GM23338 (cell line): ENCODE data around the gene CHN1. TPM values are rescaled to one million over a fixed set of nuclear protein-coding genes. Genes with fewer than 3 reads are reported as not detected.

Experiments
- ATAC-seq: fragments of 200-7000 bp; cut with Tn5 transposase; 3 replicates; pipeline ENCODE4 v1.9.1; 2020
- DNase-seq: peaks from one replicate; pipeline ENCODE4 v3.0.0-alpha.2; 2015; ENCODE audit warnings: low spot score
- H2AFZ ChIP-seq: fragments of 200-600 bp; sonication (generic); 2 replicates; pipeline ENCODE4 v1.8.0; 2016; ENCODE audit warnings: antibody characterized with exemption, mild to moderate bottlenecking, moderate library complexity
- H3F3A ChIP-seq: fragments of 200-600 bp; sonication (generic); replicated peaks from 2 replicates; pipeline ENCODE4 v1.8.0; 2017; ENCODE audit warnings: antibody characterized with exemption, mixed run types, low read depth
- H3K27ac ChIP-seq: fragments of 200-600 bp; sonication (generic); 2 replicates; pipeline ENCODE4 v1.6.1; 2016; ENCODE audit warnings: low read depth
- H3K27me3 ChIP-seq: fragments of 200-600 bp; sonication (generic); 2 replicates; pipeline ENCODE4 v1.8.0; 2016; ENCODE audit warnings: mild to moderate bottlenecking, mixed run types, moderate library complexity; ENCODE audit not compliant: insufficient read depth
- H3K36me3 ChIP-seq: fragments of 200-600 bp; sonication (generic); 2 replicates; pipeline ENCODE4 v1.8.0; 2016; ENCODE audit warnings: mild to moderate bottlenecking; ENCODE audit not compliant: insufficient read depth
- H3K4me1 ChIP-seq: fragments of 200-600 bp; sonication (generic); 2 replicates; pipeline ENCODE4 v1.8.0; 2016; ENCODE audit warnings: mild to moderate bottlenecking, moderate library complexity; ENCODE audit not compliant: insufficient read depth
- H3K4me2 ChIP-seq: fragments of 200-600 bp; sonication (generic); 2 replicates; pipeline ENCODE4 v1.7.1; 2017; ENCODE audit warnings: mixed run types
- H3K4me3 ChIP-seq: fragments of 200-600 bp; sonication (generic); 2 replicates; pipeline ENCODE4 v1.6.1; 2016; ENCODE audit warnings: mixed run types
- H3K79me2 ChIP-seq: fragments of 200-600 bp; sonication (generic); replicated peaks from 2 replicates; pipeline ENCODE4 v1.8.0; 2017; ENCODE audit warnings: mild to moderate bottlenecking; ENCODE audit not compliant: insufficient read depth
- H3K9me2 ChIP-seq: fragments of 200-600 bp; sonication (generic); 2 replicates; pipeline ENCODE4 v1.8.0; 2017; ENCODE audit not compliant: insufficient read depth
- H4K20me1 ChIP-seq: fragments of 200-600 bp; sonication (generic); replicated peaks from 2 replicates; pipeline ENCODE4 v1.8.0; 2017; ENCODE audit warnings: mild to moderate bottlenecking; ENCODE audit not compliant: insufficient read depth
- H3K27ac Mint-ChIP-seq: 2 replicates; pipeline ENCODE4 v1.8.0; 2020; ENCODE audit warnings: inconsistent platforms, mild to moderate bottlenecking, moderate library complexity, mixed read lengths
- H3K27me3 Mint-ChIP-seq: 3 replicates; pipeline ENCODE4 v1.8.0; 2022; ENCODE audit warnings: low read depth, mild to moderate bottlenecking, moderate library complexity, mixed read lengths, inconsistent platforms; ENCODE audit not compliant: insufficient read depth, poor library complexity
- H3K36me3 Mint-ChIP-seq: 3 replicates; pipeline ENCODE4 v1.8.0; 2021; ENCODE audit warnings: low read depth, mild to moderate bottlenecking, inconsistent platforms, moderate library complexity, mixed read lengths
- H3K4me1 Mint-ChIP-seq: 3 replicates; pipeline ENCODE4 v1.8.0; 2020; ENCODE audit warnings: mild to moderate bottlenecking, inconsistent platforms, mixed read lengths
- H3K4me3 Mint-ChIP-seq: 3 replicates; pipeline ENCODE4 v1.8.0; 2021; ENCODE audit warnings: moderate library complexity, mild to moderate bottlenecking, inconsistent platforms, mixed read lengths
- H3K9me3 Mint-ChIP-seq: 3 replicates; pipeline ENCODE4 v1.8.0; 2020; ENCODE audit warnings: moderate library complexity, mild to moderate bottlenecking, inconsistent platforms, mixed read lengths
- CREB1 ChIP-seq: fragments of 250-450 bp; sonication (Bioruptor Pico); IDR thresholded peaks from 2 replicates; pipeline ENCODE4 v1.5.0; 2020; ENCODE audit warnings: low read depth, mild to moderate bottlenecking, moderate library complexity
- EZH2 ChIP-seq: fragments of 200-600 bp; sonication (generic); IDR thresholded peaks from one replicate; pipeline ENCODE4 v1.8.0; 2017; ENCODE audit warnings: antibody characterized with exemption, mild to moderate bottlenecking, low read depth; ENCODE audit not compliant: unreplicated experiment
- EZH2phosphoT487 ChIP-seq: fragments of 200-600 bp; sonication (generic); IDR thresholded peaks from one replicate; pipeline ENCODE4 v1.8.1; 2018; ENCODE audit warnings: antibody characterized with exemption; ENCODE audit not compliant: unreplicated experiment
- JUNB ChIP-seq: IDR thresholded peaks from one replicate; pipeline ENCODE4 v1.6.1; 2016; ENCODE audit warnings: antibody characterized with exemption; ENCODE audit not compliant: unreplicated experiment
- NANOG ChIP-seq: IDR thresholded peaks from 2 replicates; pipeline ENCODE4 v1.6.1; 2016; ENCODE audit warnings: antibody characterized with exemption, borderline replicate concordance
- POLR2AphosphoS5 ChIP-seq: IDR thresholded peaks from 2 replicates; pipeline ENCODE4 v1.6.1; 2016; ENCODE audit warnings: antibody characterized with exemption, low read depth
- REST ChIP-seq: IDR thresholded peaks from one replicate; pipeline ENCODE4 v1.6.1; 2018; ENCODE audit warnings: antibody characterized with exemption; ENCODE audit not compliant: unreplicated experiment
- STAT1 ChIP-seq: IDR thresholded peaks from one replicate; pipeline ENCODE4 v1.6.1; 2016; ENCODE audit warnings: antibody characterized with exemption; ENCODE audit not compliant: unreplicated experiment
- ZNF114 ChIP-seq: fragments of 250-450 bp; sonication (Bioruptor Pico); IDR thresholded peaks from 2 replicates; pipeline ENCODE4 v1.5.0; 2020; ENCODE audit warnings: mild to moderate bottlenecking, moderate library complexity
- polyA plus RNA-seq: library from polyadenylated mRNA; unstranded; fragments of >200 nt; fragmentation: Nextera tagmentation; extraction: Ambion mirVana; gene quantifications from 2 replicates; pipeline ENCODE4 v1.2.1, GENCODE V29; 2016
- total RNA-seq: library from RNA; depleted of rRNA; stranded (reverse); fragments of >200 nt; shearing (Covaris generic); gene quantifications from 2 replicates; pipeline ENCODE4 v1.2.3, GENCODE V29; 2014

Gene CHN1
- total and polyA plus RNA-seq, 2 experiments from 2014 or later: 28.1 to 36.5 TPM

- H3K9me3 Mint-ChIP-seq: no peaks in the 10 kb centered on the region
- Histone ChIP-seq H3K9me2 (no peaks in the 10 kb centered on the region), H3F3A (no peaks in the 10 kb centered on the region), H3K4me2 (no peak overlapping the region), H4K20me1 (no peaks in the 10 kb centered on the region), H3K36me3 (no peaks in the 10 kb centered on the region), H3K27ac (no peak overlapping the region), H3K4me1 (no peaks in the 10 kb centered on the region), H3K4me3 (no peak overlapping the region), H3K79me2 (no peaks in the 10 kb centered on the region), H2AFZ (no peak overlapping the region), H3K27me3 (no peaks in the 10 kb centered on the region)
- H3K27me3 Mint-ChIP-seq: peaks cover 1% of the 10 kb centered on the region
- H3K36me3 Mint-ChIP-seq: no peaks in the 10 kb centered on the region
- ATAC-seq (no peak), DNase-seq (no peak)
- H3K27ac Mint-ChIP-seq: no peak overlapping the region
- no peaks in the 10 kb centered on the region for H3K4me1 Mint-ChIP-seq
- H3K4me3 Mint-ChIP-seq: no peak overlapping the region
- TF ChIP-seq JUNB: no peak
- no peak for TF ChIP-seq NANOG
- TF ChIP-seq POLR2AphosphoS5: no peak
- TF ChIP-seq ZNF114 (CRISPR knock-in tag): no peak
- no peak for TF ChIP-seq CREB1 (CRISPR knock-in tag)
These were observed 44.5 kb upstream of the CHN1 start for GRCh38 chr2:175049661-175050060.

- Histone ChIP-seq H4K20me1 (no peaks in the 10 kb centered on the region), H3K4me3 (no peak overlapping the region), H3K9me2 (no peaks in the 10 kb centered on the region), H3K79me2 (no peaks in the 10 kb centered on the region), H3K4me1 (no peaks in the 10 kb centered on the region), H3K4me2 (no peak overlapping the region), H3K27me3 (no peaks in the 10 kb centered on the region), H3F3A (no peaks in the 10 kb centered on the region), H3K27ac (no peak overlapping the region), H3K36me3 (no peaks in the 10 kb centered on the region), H2AFZ (no peak overlapping the region)
- H3K27ac Mint-ChIP-seq: no peak overlapping the region
- no peak for DNase-seq
- H3K36me3 Mint-ChIP-seq: no peaks in the 10 kb centered on the region
- no peak overlapping the region for H3K4me3 Mint-ChIP-seq
- no peak for TF ChIP-seq EZH2phosphoT487
- peaks cover 1% of the 10 kb centered on the region for H3K27me3 Mint-ChIP-seq
- H3K4me1 Mint-ChIP-seq: no peaks in the 10 kb centered on the region
- ATAC-seq: no peak
- H3K9me3 Mint-ChIP-seq: no peaks in the 10 kb centered on the region
These were observed 43.1 kb upstream of the CHN1 start for GRCh38 chr2:175048275-175048674.

DNA sequence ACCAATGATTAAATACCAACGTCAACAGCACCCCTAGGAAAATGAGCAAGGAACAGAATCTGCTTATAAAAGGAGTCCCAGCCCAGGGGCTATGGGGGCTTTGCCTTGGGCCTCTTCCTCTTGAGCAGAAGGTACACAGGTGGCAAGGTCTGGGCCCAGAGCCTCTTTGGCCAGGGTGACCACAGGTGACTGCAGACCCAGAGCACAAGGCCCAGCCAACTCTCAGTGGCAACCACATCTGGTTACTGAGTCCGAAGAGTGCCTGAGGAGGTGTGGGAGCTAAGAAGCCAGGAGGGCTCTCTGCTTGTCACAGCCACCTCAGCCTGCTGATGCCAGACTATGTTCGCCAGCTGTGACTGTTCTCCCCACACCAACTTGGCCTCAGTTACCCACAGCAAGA is 34.3 kb upstream of the CHN1 start:
- Histone ChIP-seq H3K4me2 (no peak overlapping the region), H3K4me3 (no peak overlapping the region), H3K4me1 (no peaks in the 10 kb centered on the region), H3K36me3 (no peaks in the 10 kb centered on the region), H3F3A (no peaks in the 10 kb centered on the region), H3K27me3 (no peaks in the 10 kb centered on the region), H3K27ac (no peak overlapping the region), H3K9me2 (peaks cover 12% of the 10 kb centered on the region), H2AFZ (no peak overlapping the region), H4K20me1 (no peaks in the 10 kb centered on the region), H3K79me2 (no peaks in the 10 kb centered on the region)
- Mint-ChIP-seq H3K36me3 (no peaks in the 10 kb centered on the region; the same call in 2 of the 3 replicates), H3K4me1 (peaks cover 9% of the 10 kb centered on the region), H3K27me3 (peaks cover 2% of the 10 kb centered on the region), H3K27ac (no peak overlapping the region), H3K9me3 (no peaks in the 10 kb centered on the region; the same call in none of the 3 replicates), H3K4me3 (no peak overlapping the region)
- TF ChIP-seq POLR2AphosphoS5 (no peak), CREB1 (CRISPR knock-in tag) (no peak)
- no peak for ATAC-seq
- DNase-seq: no peak

DNA sequence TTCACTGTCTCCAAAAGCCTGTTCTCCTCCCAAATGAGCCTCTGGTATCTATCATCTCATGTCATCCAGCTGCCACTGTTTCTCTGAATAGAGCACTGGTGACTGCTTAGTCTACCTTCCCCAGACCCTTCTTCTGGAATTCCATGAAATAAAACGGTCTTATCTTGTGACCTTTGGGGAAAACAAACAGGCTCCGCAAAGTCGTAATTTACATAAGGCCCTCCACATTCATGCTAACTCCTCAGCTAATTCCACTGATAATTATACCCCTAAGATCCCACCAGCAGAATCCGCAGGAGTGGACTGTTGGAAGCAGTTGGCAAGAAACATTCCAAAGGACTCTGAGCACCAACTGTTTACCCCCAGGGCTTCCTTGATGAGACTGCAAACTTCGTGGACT is 33.9 kb upstream of the CHN1 start:
- H3K79me2 ChIP-seq: no peaks in the 10 kb centered on the region
- H4K20me1 ChIP-seq: no peaks in the 10 kb centered on the region
- Mint-ChIP-seq H3K27me3 (peaks cover 2% of the 10 kb centered on the region), H3K4me1 (peaks cover 9% of the 10 kb centered on the region), H3K27ac (no peak overlapping the region), H3K36me3 (no peaks in the 10 kb centered on the region; the same call in 2 of the 3 replicates), H3K9me3 (no peaks in the 10 kb centered on the region; the same call in none of the 3 replicates), H3K4me3 (no peak overlapping the region)
- no peak overlapping the region for H3K4me3 ChIP-seq
- no peaks in the 10 kb centered on the region for H3K27me3 ChIP-seq
- TF ChIP-seq JUNB (no peak), EZH2 (no peak), REST (no peak), CREB1 (CRISPR knock-in tag) (no peak), NANOG (no peak), STAT1 (no peak)
- ATAC-seq (no peak), DNase-seq (no peak)
- H3K27ac ChIP-seq: no peak overlapping the region
- H3K4me2 ChIP-seq: no peak overlapping the region
- no peaks in the 10 kb centered on the region for H3K4me1 ChIP-seq
- H3F3A ChIP-seq: no peaks in the 10 kb centered on the region
- no peak overlapping the region for H2AFZ ChIP-seq
- H3K9me2 ChIP-seq: peaks cover 12% of the 10 kb centered on the region
- H3K36me3 ChIP-seq: no peaks in the 10 kb centered on the region
